ENCODE results near the gene NCAPD2. TPM values are rescaled to one million over a fixed set of nuclear protein-coding genes. Genes with fewer than 3 reads are reported as not detected.
"Not testable (repeated sequence)": the region's sequence is repeated elsewhere in the genome, so short reads cannot be mapped to it uniquely, and the experiment has no call there.

The NCAPD2 gene
- total RNA-seq, 3 donors from 2014 or later: 21.6 to 66.7 (median 53.9) TPM

DNA sequence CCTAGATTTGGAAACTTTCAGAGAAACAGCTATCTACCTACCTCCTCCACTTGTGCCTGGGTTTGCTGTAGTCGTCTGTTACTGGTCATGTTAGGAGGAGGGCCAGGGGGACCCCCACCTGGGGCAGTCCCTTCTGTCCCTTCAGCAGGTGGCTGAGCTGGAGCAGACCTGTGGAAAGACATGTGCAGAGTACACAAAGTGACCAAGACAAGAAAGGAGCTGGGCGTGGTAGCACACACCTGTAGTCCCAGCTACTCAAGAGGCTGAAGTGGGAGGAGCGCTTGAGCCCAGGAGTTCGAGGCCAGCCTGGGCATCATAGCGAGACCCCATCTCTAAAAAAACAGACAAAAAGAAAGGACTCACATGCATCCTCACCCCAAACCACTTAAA is 27.7 kb upstream of the NCAPD2 start:
- H3K4me1 ChIP-seq: no peaks in the 10 kb centered on the region
- no peaks in the 10 kb centered on the region for H3K9me3 ChIP-seq
- intact Hi-C loops (cut with DNase I; ENCODE audit: low total_unique reads): no loop called here
- no peak overlapping the region for H3K27ac ChIP-seq
- H3K36me3 ChIP-seq: no peaks in the 10 kb centered on the region
- no peak overlapping the region for H3K4me3 ChIP-seq
- no peak for DNase-seq (ENCODE audit: low spot score in 2 of 2)
- TF ChIP-seq, protein P1, sequence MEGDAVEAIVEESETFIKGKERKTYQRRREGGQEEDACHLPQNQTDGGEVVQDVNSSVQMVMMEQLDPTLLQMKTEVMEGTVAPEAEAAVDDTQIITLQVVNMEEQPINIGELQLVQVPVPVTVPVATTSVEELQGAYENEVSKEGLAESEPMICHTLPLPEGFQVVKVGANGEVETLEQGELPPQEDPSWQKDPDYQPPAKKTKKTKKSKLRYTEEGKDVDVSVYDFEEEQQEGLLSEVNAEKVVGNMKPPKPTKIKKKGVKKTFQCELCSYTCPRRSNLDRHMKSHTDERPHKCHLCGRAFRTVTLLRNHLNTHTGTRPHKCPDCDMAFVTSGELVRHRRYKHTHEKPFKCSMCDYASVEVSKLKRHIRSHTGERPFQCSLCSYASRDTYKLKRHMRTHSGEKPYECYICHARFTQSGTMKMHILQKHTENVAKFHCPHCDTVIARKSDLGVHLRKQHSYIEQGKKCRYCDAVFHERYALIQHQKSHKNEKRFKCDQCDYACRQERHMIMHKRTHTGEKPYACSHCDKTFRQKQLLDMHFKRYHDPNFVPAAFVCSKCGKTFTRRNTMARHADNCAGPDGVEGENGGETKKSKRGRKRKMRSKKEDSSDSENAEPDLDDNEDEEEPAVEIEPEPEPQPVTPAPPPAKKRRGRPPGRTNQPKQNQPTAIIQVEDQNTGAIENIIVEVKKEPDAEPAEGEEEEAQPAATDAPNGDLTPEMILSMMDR (IDR thresholded peaks at IDR 0.05): no peak
- TF ChIP-seq POLR2A (IDR thresholded peaks at IDR 0.05): no peak
- no peak for TF ChIP-seq POLR2AphosphoS5 (IDR thresholded peaks at IDR 0.05)
- H3K27me3 ChIP-seq: no peaks in the 10 kb centered on the region

DNA sequence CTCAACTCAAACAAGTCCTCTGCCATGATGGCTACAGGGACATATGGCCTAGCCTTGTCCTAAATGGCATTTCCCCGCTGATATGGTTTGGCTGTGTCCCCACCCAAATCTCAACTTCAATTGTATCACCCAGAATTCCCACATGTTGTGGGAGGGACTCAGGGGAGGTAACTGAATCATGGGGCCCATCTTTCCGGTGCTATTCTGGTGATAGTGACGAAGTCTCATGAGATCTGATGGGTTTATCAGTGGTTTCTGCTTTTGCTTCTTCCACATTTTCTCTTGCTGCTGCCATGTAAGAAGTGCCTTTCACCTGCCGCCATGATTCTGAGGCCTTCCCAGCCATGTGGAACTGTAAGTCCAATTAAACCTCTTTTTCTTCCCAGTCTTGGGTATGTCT is 27.2 kb upstream of the NCAPD2 start:
- H3K4me1 ChIP-seq; H3K4me3 ChIP-seq; DNase-seq (ENCODE audit: low spot score in 2 of 2); H3K36me3 ChIP-seq; H3K27me3 ChIP-seq; H3K9me3 ChIP-seq; H3K27ac ChIP-seq; intact Hi-C loops (cut with DNase I; ENCODE audit: low total_unique reads): not testable (repeated sequence)

DNA sequence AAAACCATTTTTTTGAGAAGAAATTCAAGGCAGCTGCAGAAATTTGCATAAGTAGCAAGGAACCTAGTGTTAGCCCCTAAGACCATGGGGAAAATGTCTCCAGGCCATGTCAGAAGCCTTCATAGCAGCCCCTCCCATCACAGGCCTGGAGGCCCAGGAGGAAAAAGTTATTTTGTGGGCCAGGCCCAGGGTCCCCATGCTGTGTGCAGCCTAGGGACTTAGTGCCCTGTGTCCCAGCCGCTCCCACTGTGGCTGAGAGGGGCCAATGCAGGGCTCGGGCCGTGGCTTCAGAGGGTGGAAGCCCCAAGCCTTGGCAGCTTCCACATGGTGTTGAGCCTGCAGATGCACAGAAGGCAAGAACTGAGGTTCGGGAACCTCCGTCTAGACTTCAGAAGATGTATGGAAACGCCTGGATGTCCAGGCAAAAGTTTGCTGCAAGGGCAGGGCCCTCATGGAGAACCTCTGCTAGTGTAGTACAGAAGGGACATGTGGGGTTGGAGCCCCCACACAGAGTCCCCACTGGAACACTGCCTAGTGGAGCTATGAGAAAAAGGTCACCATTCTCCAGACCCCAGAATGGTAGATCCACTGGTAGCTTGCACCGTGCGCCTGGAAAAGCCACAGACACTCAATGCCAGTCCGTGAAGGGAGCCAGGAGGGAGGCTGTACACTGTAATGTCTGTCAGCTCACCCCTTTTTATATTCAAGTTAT is 26.2 kb upstream of the NCAPD2 start:
- intact Hi-C loops (cut with DNase I; ENCODE audit: low total_unique reads); H3K4me1 ChIP-seq; H3K27ac ChIP-seq; H3K27me3 ChIP-seq; H3K4me3 ChIP-seq; DNase-seq (ENCODE audit: low spot score in 2 of 2); H3K9me3 ChIP-seq; H3K36me3 ChIP-seq: not testable (repeated sequence)

DNA sequence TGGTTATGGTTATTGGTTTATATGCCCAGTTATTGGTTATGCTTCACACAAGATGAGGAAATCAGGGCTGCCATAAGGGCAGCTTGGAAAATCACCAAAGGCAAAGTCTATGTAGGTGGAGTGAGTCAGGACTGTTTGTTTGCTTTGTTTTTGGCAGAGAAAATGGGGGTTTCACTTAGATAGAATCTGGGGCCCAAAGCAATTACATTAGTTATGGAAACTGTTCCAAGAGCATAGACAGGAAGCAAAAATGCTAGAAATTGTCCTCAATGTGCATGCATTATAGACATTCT is 25.7 kb upstream of the NCAPD2 start:
- Histone ChIP-seq H3K9me3 (no peaks in the 10 kb centered on the region), H3K27me3 (no peaks in the 10 kb centered on the region), H3K4me1 (no peaks in the 10 kb centered on the region), H3K36me3 (no peaks in the 10 kb centered on the region), H3K4me3 (no peak overlapping the region), H3K27ac (no peak overlapping the region)
- TF ChIP-seq, protein P1 (IDR thresholded peaks at IDR 0.05): no peak
- TF ChIP-seq POLR2AphosphoS5 (IDR thresholded peaks at IDR 0.05) (no peak), POLR2A (IDR thresholded peaks at IDR 0.05) (no peak)
- DNase-seq (ENCODE audit: low spot score in 2 of 2): no peak
- intact Hi-C loops (cut with DNase I; ENCODE audit: low total_unique reads): no loop called here

DNA sequence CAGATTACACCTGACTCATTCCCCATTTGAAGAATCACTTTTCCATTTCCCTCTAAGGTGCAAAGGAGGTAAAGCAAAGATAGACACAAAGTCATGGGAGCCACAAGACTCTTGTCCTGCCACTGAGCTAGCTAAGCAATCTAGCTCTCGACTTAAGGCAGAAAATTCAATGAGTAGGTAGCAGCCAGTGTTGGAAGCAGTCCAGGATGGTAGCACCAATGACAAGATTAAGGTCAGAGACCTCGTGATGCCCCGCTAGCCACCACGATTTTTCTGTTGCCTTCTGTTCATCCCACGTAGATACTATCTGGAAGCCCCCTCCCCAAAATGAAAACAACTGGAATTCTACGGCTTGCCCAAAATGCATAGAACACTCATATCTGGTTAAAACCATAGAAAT is 24.8 kb upstream of the NCAPD2 start:
- Histone ChIP-seq H3K27me3 (no peaks in the 10 kb centered on the region), H3K36me3 (no peaks in the 10 kb centered on the region), H3K27ac (no peak overlapping the region), H3K4me3 (peak overlapping the region in 2 of 3 donors; percentile 74 to 79), H3K9me3 (no peaks in the 10 kb centered on the region), H3K4me1 (no peaks in the 10 kb centered on the region)
- no peak for TF ChIP-seq POLR2A (IDR thresholded peaks at IDR 0.05)
- TF ChIP-seq, protein P1 (IDR thresholded peaks at IDR 0.05): no peak
- DNase-seq (ENCODE audit: low spot score in 2 of 2): no peak
- intact Hi-C loops (cut with DNase I; ENCODE audit: low total_unique reads): no loop called here

DNA sequence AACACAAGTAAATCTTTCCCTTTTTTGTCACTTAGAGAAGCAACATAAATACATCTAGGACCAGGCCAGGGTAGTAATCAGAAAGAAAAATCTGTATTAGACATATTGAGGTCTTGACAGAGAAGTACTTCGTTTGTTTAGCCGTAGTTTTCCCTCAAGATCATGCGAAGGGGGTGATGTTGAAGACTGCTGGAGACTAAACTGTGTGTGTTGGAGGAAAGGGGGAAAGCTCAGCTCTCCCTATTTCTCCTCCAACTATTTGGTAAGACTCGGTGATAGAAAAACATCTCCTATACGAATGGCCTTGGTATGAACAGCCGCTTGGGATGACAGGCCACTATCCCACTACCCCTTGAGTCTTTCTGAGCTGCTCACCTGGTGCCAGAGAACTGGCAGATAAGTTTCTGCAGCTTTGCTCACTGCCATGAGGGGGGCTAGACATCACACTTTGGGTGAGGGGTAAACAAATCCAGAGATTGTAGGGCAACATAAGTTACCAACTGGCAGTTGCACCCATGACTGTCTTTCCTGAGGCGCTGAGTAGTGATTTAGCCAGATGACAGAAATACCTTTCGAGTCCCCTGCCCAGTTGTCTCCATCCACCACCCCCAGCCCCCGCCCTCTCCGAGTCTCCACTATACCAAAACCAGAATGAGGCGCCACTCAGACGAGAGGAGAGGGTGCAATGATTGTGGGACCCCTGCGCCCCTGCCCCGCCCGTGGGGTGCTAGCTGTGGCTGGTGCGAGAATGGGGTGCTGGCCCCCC is 24.1 kb upstream of the NCAPD2 start:
- no peak for DNase-seq (ENCODE audit: low spot score in 2 of 2)
- Histone ChIP-seq H3K27ac (peak overlapping the region; percentile 85 to 86), H3K4me1 (no peaks in the 10 kb centered on the region), H3K36me3 (no peaks in the 10 kb centered on the region), H3K9me3 (no peaks in the 10 kb centered on the region), H3K4me3 (peak overlapping the region; percentile 68 to 79 (median 74)), H3K27me3 (no peaks in the 10 kb centered on the region)
- intact Hi-C loops (cut with DNase I; ENCODE audit: low total_unique reads): no loop called here
- TF ChIP-seq, protein P1 (IDR thresholded peaks at IDR 0.05): no peak
- TF ChIP-seq POLR2AphosphoS5 (IDR thresholded peaks at IDR 0.05): no peak
- no peak for TF ChIP-seq POLR2A (IDR thresholded peaks at IDR 0.05)
